H1 (cell line): ENCODE data around the gene CCR8. TPM values are rescaled to one million over a fixed set of nuclear protein-coding genes. Genes with fewer than 3 reads are reported as not detected.

Experiments
- CTCF ChIA-PET: fragments of 300-600 bp; sonication (Branson Sonifier 250); formaldehyde crosslinking; loops from one replicate; lab custom pipeline; 2021; ENCODE audit not compliant: partially characterized antibody; lab: Charles Lee
- POLR2A ChIA-PET: fragments of 300-600 bp; sonication (Branson Sonifier 250); formaldehyde crosslinking; loops from one replicate; lab custom pipeline; 2021; ENCODE audit warnings: inconsistent platforms; ENCODE audit not compliant: partially characterized antibody; lab: Charles Lee
- DNase-seq, 2 experiments: peaks; one replicate each; pipeline versions ENCODE4 v3.0.0 to v3.0.0-alpha.2; 2010 to 2022; ENCODE audit warnings: low spot score in 2 of 2, low read depth in 1 of 2, mixed read lengths in 1 of 2
- FAIRE-seq: peaks from 2 replicates; lab custom pipeline; 2011; peaks lifted over from hg19 to GRCh38; lab: Jason Lieb, UNC
- H2AFZ ChIP-seq: 2 replicates; pipeline ENCODE4 v1.8.1; 2012; ENCODE audit warnings: low read length, inconsistent platforms
- H2AK5ac ChIP-seq: 2 replicates; pipeline ENCODE4 v1.6.1; 2013; ENCODE audit warnings: low read depth, low read length
- H2BK120ac ChIP-seq: replicated peaks from 2 replicates; pipeline ENCODE3; 2013; ENCODE audit warnings: low read depth, low read length, inconsistent platforms
- H2BK12ac ChIP-seq: 2 replicates; pipeline ENCODE4 v1.6.1; 2013; ENCODE audit warnings: low read depth, low read length
- H2BK15ac ChIP-seq: 2 replicates; pipeline ENCODE4 v1.6.1; 2013; ENCODE audit warnings: low read length
- H2BK20ac ChIP-seq: 2 replicates; pipeline ENCODE4 v1.6.1; 2013; ENCODE audit warnings: low read length
- H2BK5ac ChIP-seq: 2 replicates; pipeline ENCODE4 v1.6.1; 2013; ENCODE audit warnings: low read depth, low read length
- H3K14ac ChIP-seq: 2 replicates; pipeline ENCODE4 v1.6.1; 2013; ENCODE audit warnings: inconsistent platforms; ENCODE audit not compliant: insufficient read length
- H3K18ac ChIP-seq: 2 replicates; pipeline ENCODE4 v1.6.1; 2013; ENCODE audit warnings: low read length; ENCODE audit errors: extremely low read depth
- H3K23ac ChIP-seq: 2 replicates; pipeline ENCODE4 v1.6.1; 2013; ENCODE audit warnings: inconsistent platforms; ENCODE audit not compliant: insufficient read length
- H3K23me2 ChIP-seq: 2 replicates; pipeline ENCODE4 v1.6.1; 2013; ENCODE audit warnings: low read depth, low read length
- H3K27ac ChIP-seq: 2 replicates; pipeline ENCODE4 v1.6.1; 2011; ENCODE audit warnings: low read depth, low read length, inconsistent platforms
- H3K27me3 ChIP-seq, 4 experiments: replicated peaks in 1 of 4; 1 replicate in 1 of 4; 2 replicates in 3 of 4; pipeline versions ENCODE4 v1.6.1 to v1.8.1; 2011 to 2013; ENCODE audit warnings: low read length in 3 of 4, mild to moderate bottlenecking in 3 of 4, inconsistent platforms in 2 of 4, mixed read lengths in 2 of 4, moderate library complexity in 1 of 4; ENCODE audit not compliant: control insufficient read depth in 3 of 4, insufficient read depth in 3 of 4; ENCODE audit errors: extremely low read depth in 1 of 4
- H3K36me3 ChIP-seq, 4 experiments: 2 replicates each; pipeline versions ENCODE4 v1.6.1 to v1.8.1; 2011 to 2013; ENCODE audit warnings: mild to moderate bottlenecking in 4 of 4, low read length in 3 of 4, moderate library complexity in 2 of 4, control low read depth in 1 of 4, inconsistent platforms in 1 of 4; ENCODE audit not compliant: insufficient read depth in 4 of 4, control insufficient read depth in 2 of 4
- H3K4ac ChIP-seq: replicated peaks from 2 replicates; pipeline ENCODE3; 2013; ENCODE audit warnings: low read length, low read depth, mixed read lengths, inconsistent platforms; ENCODE audit not compliant: insufficient read length
- H3K4me1 ChIP-seq, 4 experiments: replicated peaks in 1 of 4; 1 replicate in 1 of 4; 2 replicates in 3 of 4; pipeline versions ENCODE4 v1.6.1 to v1.8.1; 2011 to 2013; ENCODE audit warnings: low read length in 3 of 4, inconsistent platforms in 2 of 4, mixed read lengths in 1 of 4; ENCODE audit not compliant: insufficient read depth in 4 of 4, control insufficient read depth in 3 of 4
- H3K4me2 ChIP-seq, 2 experiments: 2 replicates each; pipeline versions ENCODE4 v1.6.1 to v1.8.1; 2011 to 2013; ENCODE audit warnings: low read depth in 2 of 2, low read length in 2 of 2, control low read depth in 1 of 2, inconsistent platforms in 1 of 2, mild to moderate bottlenecking in 1 of 2; ENCODE audit not compliant: insufficient read depth in 1 of 2
- H3K4me3 ChIP-seq, 4 experiments: fragments of 200-600, 300-600 bp in 1 of 4; sonication (generic), shearing (Covaris generic), sonication (Bioruptor Twin) in 1 of 4; 2 replicates each; pipeline versions ENCODE4 v1.5.1 to v1.8.1; 2011 to 2016; ENCODE audit warnings: low read length in 4 of 4, low read depth in 3 of 4, control low read depth in 2 of 4, inconsistent platforms in 2 of 4, mild to moderate bottlenecking in 2 of 4, mixed read lengths in 1 of 4, moderate library complexity in 1 of 4; ENCODE audit not compliant: insufficient read depth in 2 of 4; ENCODE audit errors: extremely low read depth in 1 of 4
- H3K56ac ChIP-seq: replicated peaks from 2 replicates; pipeline ENCODE3; 2013; ENCODE audit warnings: low read depth, mild to moderate bottlenecking, mixed read lengths, low read length, inconsistent platforms; ENCODE audit not compliant: insufficient read length
- H3K79me1 ChIP-seq: 2 replicates; pipeline ENCODE4 v1.6.1; 2013; ENCODE audit warnings: low read depth, low read length, control low read depth
- H3K79me2 ChIP-seq, 2 experiments: 2 replicates each; pipeline versions ENCODE4 v1.6.1 to v1.8.1; 2012 to 2013; ENCODE audit warnings: low read length in 2 of 2, mild to moderate bottlenecking in 2 of 2, inconsistent platforms in 1 of 2; ENCODE audit not compliant: insufficient read depth in 2 of 2, control insufficient read depth in 1 of 2
- H3K9ac ChIP-seq, 4 experiments: replicated peaks in 1 of 4; 1 replicate in 1 of 4; 2 replicates in 3 of 4; pipeline versions ENCODE4 v1.6.1 to v1.8.1; 2011 to 2013; ENCODE audit warnings: low read depth in 3 of 4, low read length in 3 of 4, control low read depth in 2 of 4, mild to moderate bottlenecking in 2 of 4, moderate library complexity in 2 of 4, inconsistent platforms in 1 of 4; ENCODE audit errors: extremely low read depth in 1 of 4
- H3K9me3 ChIP-seq, 2 experiments: 2 replicates each; pipeline versions ENCODE4 v1.6.1 to v1.8.1; 2012 to 2013; ENCODE audit warnings: mild to moderate bottlenecking in 2 of 2, moderate library complexity in 2 of 2, control low read depth in 1 of 2, inconsistent platforms in 1 of 2, low read depth in 1 of 2, low read length in 1 of 2, mixed read lengths in 1 of 2; ENCODE audit not compliant: insufficient read depth in 2 of 2
- H4K20me1 ChIP-seq, 2 experiments: replicated peaks in 1 of 2; 2 replicates each; pipeline versions ENCODE3 to v1.8.1; 2011 to 2013; ENCODE audit warnings: inconsistent platforms in 2 of 2, low read length in 2 of 2, mild to moderate bottlenecking in 1 of 2; ENCODE audit not compliant: insufficient read depth in 2 of 2, control insufficient read depth in 1 of 2
- H4K5ac ChIP-seq: 2 replicates; pipeline ENCODE4 v1.6.1; 2013; ENCODE audit warnings: low read length, low read depth, mixed read lengths, inconsistent platforms; ENCODE audit not compliant: insufficient read length
- H4K8ac ChIP-seq: 2 replicates; pipeline ENCODE4 v1.8.0; 2013; ENCODE audit warnings: mild to moderate bottlenecking, moderate library complexity, low read length, inconsistent platforms; ENCODE audit not compliant: insufficient read depth; ENCODE audit errors: extremely low read depth
- H4K91ac ChIP-seq: replicated peaks from 2 replicates; pipeline ENCODE3; 2013; ENCODE audit warnings: low read length, mixed read lengths, inconsistent platforms; ENCODE audit not compliant: insufficient read length
- GTF2F1 ChIP-seq: IDR thresholded peaks from 2 replicates; pipeline ENCODE4 v1.6.1; 2012; ENCODE audit warnings: low read depth, low read length, improper control_type of control experiment, borderline replicate concordance
- POLR2A ChIP-seq, 2 experiments: IDR thresholded peaks; 1 replicate in 1 of 2; 2 replicates in 1 of 2; pipeline ENCODE4 v1.6.1; 2011; ENCODE audit warnings: low read depth in 2 of 2, low read length in 2 of 2, mild to moderate bottlenecking in 2 of 2; ENCODE audit errors: control extremely low read depth in 1 of 2
- POLR2AphosphoS5 ChIP-seq: IDR thresholded peaks from 2 replicates; pipeline ENCODE4 v1.6.1; 2011; ENCODE audit warnings: low read depth, low read length
- SIX5 ChIP-seq: IDR thresholded peaks from 2 replicates; pipeline ENCODE4 v1.6.1; 2011; ENCODE audit warnings: mild to moderate bottlenecking, low read depth, low read length
- TAF7 ChIP-seq: optimal IDR thresholded peaks from 2 replicates; pipeline ENCODE3; 2011; ENCODE audit warnings: low read depth, mild to moderate bottlenecking, inconsistent platforms, low read length, moderate library complexity, borderline replicate concordance
- ZNF274 ChIP-seq: IDR thresholded peaks from 2 replicates; pipeline ENCODE4 v1.7.0; 2012; ENCODE audit warnings: low read length, borderline replicate concordance; ENCODE audit errors: extremely low read depth
- WGBS, 2 experiments: shearing (Covaris generic) in 1 of 2; methylation state at CpG; one replicate each; pipeline versions ENCODE4 v1.1.6 to v1.1.7; 2013 to 2015; ENCODE audit warnings: low lambda C conversion rate in 2 of 2, mixed read lengths in 2 of 2, inconsistent platforms in 1 of 2, low coverage in 1 of 2, missing lambda C conversion rate in 1 of 2; ENCODE audit not compliant: insufficient replicate concordance in 2 of 2, insufficient coverage in 1 of 2, insufficient read length in 1 of 2; ENCODE audit errors: extremely low coverage in 1 of 2, missing lambda C conversion rate in 1 of 2; 5-methylcytosine and 5-hydroxymethylcytosine counted together
- polyA plus RNA-seq, 7 experiments: library from polyadenylated mRNA; depleted of rRNA in 3 of 7; stranded (reverse) in 5 of 7; unstranded in 2 of 7; fragments of >200 nt in 5 of 7; fragments of 200-250 nt in 2 of 7; gene quantifications; 1 replicate in 5 of 7; 2 replicates in 1 of 7; 4 replicates in 1 of 7; pipeline versions ENCODE4 v1.2.1 to v1.2.3, GENCODE V29; 2011 to 2013; ENCODE audit warnings: missing spikeins in 2 of 7, mixed read lengths in 2 of 7
- total RNA-seq: library from RNA; stranded (reverse); fragmentation: NEBNext Ultra II Directional; extraction: Animal tissue kit (Norgen Biotek cat#: 25700); gene quantifications from 2 replicates; pipeline ENCODE4 v1.2.1, GENCODE V29; 2021

Gene CCR8
- total and polyA plus RNA-seq, 2 of the 8 experiments (the other 6 are each of a cell fraction or from before 2014, with no cell fraction given), result 0.35 TPM; not detected in 1

DNA sequence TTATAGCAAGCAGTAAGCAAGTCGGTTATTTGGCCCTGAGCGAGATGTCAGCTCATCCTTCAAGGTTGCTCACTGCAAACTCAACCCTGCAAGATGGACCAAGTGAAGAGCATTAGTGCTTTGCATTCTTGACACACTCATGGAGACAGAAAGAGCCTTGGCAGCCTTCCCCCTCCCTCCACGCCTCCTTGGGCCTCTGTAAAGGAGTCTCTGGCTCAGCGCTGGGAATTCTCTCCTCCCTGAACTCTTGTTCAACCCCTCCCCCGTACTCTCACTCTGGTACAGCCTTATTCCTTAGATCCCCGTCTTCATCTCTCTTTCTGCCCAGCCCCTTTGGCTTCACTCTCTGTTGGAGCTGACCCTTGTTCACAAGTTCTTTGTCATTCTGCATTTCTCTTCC, 47.5 kb upstream of the CCR8 start:
- H2BK12ac ChIP-seq, result no peak overlapping the region
- H3K56ac ChIP-seq, result no peak overlapping the region
- H3K36me3 ChIP-seq, result no peaks in the 10 kb centered on the region
- no peaks in the 10 kb centered on the region for H3K9me3 ChIP-seq
- no peak overlapping the region for H3K14ac ChIP-seq
- H4K5ac ChIP-seq, result no peak overlapping the region
- TF ChIP-seq GTF2F1 (no peak), TAF7 (no peak), ZNF274 (no peak), SIX5 (no peak), POLR2AphosphoS5 (no peak), POLR2A (IDR thresholded peaks at IDR 0.05; ENCODE audit: control extremely low read depth in 1 of 2, low read depth in 2 of 2, low read length in 2 of 2) (no peak)
- H3K23ac ChIP-seq, result no peak overlapping the region
- H3K4me3 ChIP-seq, result no peak overlapping the region
- CTCF ChIA-PET, result interaction anchor here (0.8 to 30.1 kb wide), 10 partner anchors 8 to 154 kb away, joined by 3 to 767 read pairs (median 6); partner anchors contain the start of gene XIRP1
- no peak overlapping the region for H4K8ac ChIP-seq
- no peaks in the 10 kb centered on the region for H3K23me2 ChIP-seq
- H2BK5ac ChIP-seq, result no peak overlapping the region
- H3K18ac ChIP-seq, result no peak overlapping the region
- H4K91ac ChIP-seq, result no peak overlapping the region
- no peak overlapping the region for H2AK5ac ChIP-seq
- POLR2A ChIA-PET, result no interaction called here
- H3K27me3 ChIP-seq, result no peaks in the 10 kb centered on the region
- no peak overlapping the region for H2BK20ac ChIP-seq
- H3K4ac ChIP-seq, result no peak overlapping the region
- DNase-seq (no peak), FAIRE-seq (no peak)
- H3K79me1 ChIP-seq, result no peaks in the 10 kb centered on the region
- H3K9ac ChIP-seq, result no peak overlapping the region
- no peaks in the 10 kb centered on the region for H4K20me1 ChIP-seq
- H2AFZ ChIP-seq, result no peak overlapping the region
- no peaks in the 10 kb centered on the region for H3K79me2 ChIP-seq
- no peak overlapping the region for H2BK120ac ChIP-seq
- 0 out of 2 replicates have a peak overlapping the region, but pooled peaks have one; percentile 29 for H2BK15ac ChIP-seq
- no peak overlapping the region for H3K27ac ChIP-seq
- no peaks in the 10 kb centered on the region for H3K4me1 ChIP-seq
- H3K4me2 ChIP-seq, result no peak overlapping the region
- 82% methylated on average over 6 of the region's 6 CpGs; no CpG with 5 or more reads in 1 of the 2 experiments for WGBS, 2 experiments
